Fibroblast of the conjunctiva (primary cell): Measurements from ENCODE around the gene FGF2.

ENCODE experiments used
- DNase-seq: peaks from one replicate; pipeline ENCODE4 v3.0.0-alpha.2; 2010; ENCODE audit warnings: low read depth

FGF2 gene

DNA sequence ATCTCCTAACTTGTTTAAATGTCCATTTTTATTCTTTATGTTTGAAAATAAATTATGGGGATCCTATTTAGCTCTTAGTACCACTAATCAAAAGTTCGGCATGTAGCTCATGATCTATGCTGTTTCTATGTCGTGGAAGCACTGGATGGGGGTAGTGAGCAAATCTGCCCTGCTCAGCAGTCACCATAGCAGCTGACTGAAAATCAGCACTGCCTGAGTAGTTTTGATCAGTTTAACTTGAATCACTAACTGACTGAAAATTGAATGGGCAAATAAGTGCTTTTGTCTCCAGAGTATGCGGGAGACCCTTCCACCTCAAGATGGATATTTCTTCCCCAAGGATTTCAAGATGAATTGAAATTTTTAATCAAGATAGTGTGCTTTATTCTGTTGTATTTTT, 68.2 kb downstream of the FGF2 start:
- no peak for DNase-seq

DNA sequence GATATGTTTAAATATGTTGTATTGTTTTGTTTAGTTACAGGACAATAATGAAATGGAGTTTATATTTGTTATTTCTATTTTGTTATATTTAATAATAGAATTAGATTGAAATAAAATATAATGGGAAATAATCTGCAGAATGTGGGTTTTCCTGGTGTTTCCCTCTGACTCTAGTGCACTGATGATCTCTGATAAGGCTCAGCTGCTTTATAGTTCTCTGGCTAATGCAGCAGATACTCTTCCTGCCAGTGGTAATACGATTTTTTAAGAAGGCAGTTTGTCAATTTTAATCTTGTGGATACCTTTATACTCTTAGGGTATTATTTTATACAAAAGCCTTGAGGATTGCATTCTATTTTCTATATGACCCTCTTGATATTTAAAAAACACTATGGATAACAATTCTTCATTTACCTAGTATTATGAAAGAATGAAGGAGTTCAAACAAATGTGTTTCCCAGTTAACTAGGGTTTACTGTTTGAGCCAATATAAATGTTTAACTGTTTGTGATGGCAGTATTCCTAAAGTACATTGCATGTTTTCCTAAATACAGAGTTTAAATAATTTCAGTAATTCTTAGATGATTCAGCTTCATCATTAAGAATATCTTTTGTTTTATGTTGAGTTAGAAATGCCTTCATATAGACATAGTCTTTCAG, 68.8 kb downstream of the FGF2 start:
- DNase-seq = no peak

DNA sequence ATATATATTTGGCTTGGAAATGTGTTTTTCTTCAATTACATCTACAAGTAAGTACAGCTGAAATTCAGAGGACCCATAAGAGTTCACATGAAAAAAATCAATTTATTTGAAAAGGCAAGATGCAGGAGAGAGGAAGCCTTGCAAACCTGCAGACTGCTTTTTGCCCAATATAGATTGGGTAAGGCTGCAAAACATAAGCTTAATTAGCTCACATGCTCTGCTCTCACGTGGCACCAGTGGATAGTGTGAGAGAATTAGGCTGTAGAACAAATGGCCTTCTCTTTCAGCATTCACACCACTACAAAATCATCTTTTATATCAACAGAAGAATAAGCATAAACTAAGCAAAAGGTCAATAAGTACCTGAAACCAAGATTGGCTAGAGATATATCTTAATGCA, 69.6 kb downstream of the FGF2 start:
- no peak for DNase-seq

DNA sequence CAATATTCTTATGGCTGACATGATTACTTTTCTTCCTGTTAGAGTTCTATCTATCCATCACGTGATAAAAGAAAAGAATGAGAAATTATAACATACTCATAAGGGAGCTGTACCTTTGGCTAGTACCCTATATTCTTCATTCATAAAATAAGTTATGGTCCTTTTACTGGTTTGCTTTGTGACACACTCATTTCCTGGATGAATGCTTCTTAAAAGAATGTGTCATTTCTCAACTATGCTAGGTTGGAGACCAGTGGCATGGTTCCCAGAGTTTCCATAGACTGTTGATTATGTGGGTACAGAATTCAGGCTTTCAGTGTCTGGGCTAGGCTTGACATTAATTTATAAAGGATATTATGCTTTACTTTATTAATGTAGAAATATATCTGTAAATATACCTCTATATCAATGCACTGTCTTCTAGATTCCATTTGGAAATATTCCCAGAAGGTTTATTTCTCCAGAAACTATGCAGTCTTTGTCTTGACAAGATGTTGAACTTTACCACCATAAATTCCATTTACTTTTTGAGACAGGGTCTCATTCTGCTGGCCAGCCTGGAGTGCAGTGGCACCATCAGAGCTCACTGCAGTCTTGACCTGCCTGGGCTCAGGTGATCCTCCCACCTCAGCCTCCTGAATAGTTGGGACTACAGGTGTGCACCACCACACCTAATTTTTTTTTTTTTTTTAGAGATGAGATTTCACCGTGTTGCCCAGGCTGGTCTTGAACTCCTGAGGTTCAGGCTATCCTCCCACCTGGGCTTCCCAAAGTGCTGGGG, 71.9 kb downstream of the FGF2 start:
- DNase-seq = peak; percentile 57

GRCh38 chr4:122899682-122900081, 73.1 kb downstream of the FGF2 start:
- no peak for DNase-seq

DNA sequence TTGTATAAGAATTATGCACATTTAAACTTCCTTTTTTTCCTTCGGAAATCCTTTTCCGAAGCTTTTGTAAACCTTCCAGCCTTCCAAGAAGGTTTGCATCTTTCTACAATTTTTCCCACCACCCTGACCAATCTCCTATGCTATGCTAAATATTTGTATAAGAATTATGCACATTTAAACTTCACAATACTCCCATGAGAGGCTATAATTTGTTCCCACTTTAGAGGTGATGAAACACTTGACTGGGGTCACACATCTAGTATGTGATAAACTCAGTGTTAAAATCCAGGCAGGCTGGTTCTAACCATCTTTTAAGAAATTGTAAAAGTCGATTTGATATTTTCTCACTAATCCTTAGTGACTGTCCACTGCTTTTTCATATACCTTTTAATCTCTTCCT, 73.7 kb downstream of the FGF2 start:
- no peak for DNase-seq

- DNase-seq = no peak
Observed at GRCh38 chr4:122901247-122902010, 74.8 kb downstream of the FGF2 start.

DNA sequence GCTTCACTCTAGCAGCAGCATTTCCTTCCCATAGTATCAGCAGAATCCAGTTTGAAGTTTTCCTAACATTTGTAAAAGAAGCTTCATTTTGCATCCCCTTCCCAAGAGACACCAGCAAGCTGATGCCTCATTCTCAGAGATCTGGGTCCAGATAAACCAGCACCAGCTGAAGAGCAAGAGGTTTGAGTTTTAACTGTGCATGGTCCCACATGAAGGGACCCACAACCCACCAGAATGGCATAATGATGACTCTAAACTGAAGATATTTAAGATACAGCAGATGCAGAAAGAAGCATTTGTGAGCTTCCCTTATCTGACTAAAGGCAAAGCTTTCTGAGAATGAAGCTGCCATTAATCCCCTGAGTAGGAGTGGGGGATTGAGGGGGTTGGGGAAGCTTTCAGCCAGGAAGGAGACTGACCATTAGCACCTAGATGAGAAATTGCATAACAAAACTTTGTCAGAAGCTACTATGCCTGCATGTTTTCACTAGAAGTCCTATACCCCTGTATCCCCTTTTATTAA, 77.2 kb downstream of the FGF2 start:
- DNase-seq = no peak

DNA sequence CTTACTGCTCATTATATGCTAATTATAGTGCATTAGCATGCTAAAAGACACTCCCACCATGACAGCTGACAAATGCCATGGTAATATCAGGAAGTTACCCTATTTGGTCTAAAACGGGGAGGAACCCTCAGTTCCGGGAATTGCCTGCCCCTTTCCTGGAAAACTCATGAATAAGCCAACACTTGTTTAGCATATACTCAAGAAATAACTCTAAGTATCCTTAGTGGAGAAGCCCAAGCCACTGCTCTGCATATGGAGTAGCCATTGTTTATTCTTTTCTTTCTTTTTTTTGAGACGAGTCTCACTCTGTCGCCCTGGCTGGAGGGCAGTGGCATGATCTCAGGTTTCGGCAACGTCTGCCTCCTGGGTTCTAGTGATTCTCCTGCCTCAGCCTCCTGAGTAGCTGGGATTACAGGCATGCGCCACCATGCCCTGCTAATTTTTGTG, 80.3 kb downstream of the FGF2 start:
- DNase-seq = no peak

DNA sequence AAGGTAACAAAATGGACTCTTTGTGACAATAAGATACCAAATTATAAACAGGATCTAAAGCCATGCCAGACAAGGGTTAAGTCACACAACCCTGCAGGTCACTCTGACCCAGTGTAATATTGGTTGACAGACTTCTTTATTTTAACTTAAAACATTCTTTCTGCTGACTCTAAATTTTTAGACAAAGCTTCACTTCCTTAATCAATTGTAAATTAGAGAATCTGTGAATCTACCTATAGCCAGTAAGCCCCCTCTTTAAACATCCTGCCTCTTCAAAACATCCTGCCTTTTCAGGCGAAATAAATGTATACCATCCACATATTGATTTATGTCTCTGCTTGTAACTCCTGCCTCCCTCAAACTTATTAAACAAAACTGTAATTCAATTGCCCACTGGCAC, 81.6 kb downstream of the FGF2 start:
- DNase-seq = no peak

DNA sequence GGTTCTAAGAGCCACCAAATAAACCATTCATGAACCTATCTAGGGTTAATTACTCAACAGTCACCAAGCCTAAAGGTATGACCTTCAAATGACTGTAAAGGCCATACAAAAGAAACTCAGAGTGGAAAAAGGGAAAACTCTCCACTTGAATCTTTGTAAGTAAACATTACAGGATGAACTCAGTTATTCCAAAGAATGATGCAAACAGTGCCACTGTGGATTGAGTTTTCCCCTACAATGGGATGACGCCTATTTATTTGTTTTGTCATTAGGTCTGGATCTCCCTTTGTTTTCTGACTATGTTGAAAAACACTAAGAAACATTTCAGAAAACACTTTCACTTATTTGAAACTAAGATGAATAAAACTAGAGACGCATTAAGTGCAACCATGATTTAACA, 83.1 kb downstream of the FGF2 start:
- DNase-seq = no peak

- DNase-seq = no peak
Observed at GRCh38 chr4:122911588-122911987, 85.0 kb downstream of the FGF2 start.

DNA sequence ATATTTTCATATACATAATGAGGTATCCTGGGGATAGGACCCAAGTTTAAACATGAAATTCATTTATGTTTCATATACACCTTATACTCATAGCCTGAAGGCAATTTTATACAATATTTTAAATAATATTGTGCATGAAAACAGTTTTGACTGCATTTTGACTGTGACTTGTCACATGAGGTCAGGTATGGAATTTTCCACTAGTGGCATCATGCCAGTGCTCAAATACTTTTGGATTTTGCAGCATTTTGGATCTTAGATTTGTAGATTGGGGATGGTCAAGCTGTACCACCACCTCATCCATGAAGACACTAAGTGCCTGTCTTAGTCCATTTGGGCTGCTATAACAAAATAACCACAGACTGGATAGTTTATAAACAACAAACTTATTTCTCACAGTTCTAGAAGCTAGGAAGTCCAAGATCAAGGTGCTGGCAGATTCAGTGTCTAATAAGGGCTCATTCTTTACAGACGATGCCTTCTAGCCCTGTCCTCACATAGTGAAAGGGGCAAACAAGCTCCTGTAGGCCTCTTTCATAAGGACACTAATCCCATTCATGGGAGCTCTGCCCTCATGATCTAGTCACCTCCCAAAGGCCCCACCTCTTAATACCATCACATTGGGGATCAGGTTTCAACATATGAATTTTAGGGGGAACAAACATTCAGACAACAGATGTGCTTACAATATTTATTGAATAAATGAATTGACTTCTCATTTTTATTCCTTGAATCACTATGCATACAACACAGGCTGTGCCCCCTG, 86.4 kb downstream of the FGF2 start:
- DNase-seq = no peak

GRCh38 chr4:122914292-122914904, 87.8 kb downstream of the FGF2 start:
- DNase-seq = peak; percentile 66

GRCh38 chr4:122914938-122915337, 88.3 kb downstream of the FGF2 start:
- no peak for DNase-seq

DNA sequence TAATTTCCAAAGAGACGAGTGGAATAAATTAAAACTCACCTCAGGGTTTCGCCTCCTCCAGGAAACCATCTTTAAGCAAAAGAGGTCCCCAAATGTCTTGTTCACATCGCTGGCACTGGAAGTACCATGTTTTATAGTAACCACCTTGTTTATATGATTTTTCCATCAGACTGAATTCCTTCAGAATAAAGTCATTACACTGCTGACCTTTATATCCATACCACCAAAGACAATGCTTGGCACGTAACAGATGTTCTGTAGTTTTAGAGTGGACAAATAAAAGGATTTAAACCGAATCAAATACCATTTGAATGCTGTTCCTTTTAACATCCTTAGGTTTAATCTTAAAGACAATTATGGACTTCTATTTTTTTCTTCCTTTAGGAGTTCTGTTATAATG, 91.1 kb downstream of the FGF2 start:
- no peak for DNase-seq

DNA sequence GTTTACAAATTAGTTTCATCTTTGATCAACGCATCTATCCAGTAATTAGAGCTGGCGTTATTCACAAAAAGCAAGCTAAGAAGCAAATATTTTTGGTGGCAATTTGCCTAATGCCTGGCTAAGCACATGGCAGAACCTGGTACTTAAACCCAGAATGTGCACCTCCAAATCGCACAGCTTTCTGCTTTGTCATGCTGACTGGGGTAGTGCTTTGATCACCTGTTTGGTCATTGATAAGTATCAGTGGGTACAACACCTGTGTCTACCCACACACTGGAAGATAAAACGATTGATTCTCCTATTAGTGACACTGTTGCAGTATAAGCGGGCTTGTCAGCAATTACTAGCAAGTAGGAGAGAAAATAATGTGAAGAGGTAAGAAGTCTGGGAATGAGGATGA, 93.8 kb downstream of the FGF2 start:
- DNase-seq = no peak

DNA sequence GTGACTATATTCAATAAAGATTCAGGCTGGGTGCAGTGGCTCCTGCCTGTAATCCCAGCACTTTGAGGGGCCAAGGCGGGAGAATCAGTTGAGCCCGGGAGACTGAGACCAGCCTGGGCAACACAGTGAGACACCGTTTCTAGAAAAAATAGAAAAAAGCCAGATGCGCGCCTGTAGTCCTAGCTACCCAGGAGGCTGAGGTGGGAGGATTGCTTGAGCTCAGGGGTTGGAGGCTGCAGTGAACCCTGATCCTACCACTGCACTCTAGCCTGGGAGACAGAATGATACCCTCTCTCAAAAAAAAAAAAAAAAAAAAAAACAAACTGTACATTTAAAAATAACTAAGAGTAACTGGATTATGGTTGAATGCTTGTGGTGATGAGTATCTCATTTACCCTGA, 94.7 kb downstream of the FGF2 start:
- no peak for DNase-seq

GRCh38 chr4:122921971-122922876, 95.6 kb downstream of the FGF2 start, which contains the start of gene NUDT6:
TSS of gene NUDT6 (minus strand) at chr4:122922597. CDS start at chr4:122922572, 25 bp downstream.
- peak; percentile 29 for DNase-seq

DNA sequence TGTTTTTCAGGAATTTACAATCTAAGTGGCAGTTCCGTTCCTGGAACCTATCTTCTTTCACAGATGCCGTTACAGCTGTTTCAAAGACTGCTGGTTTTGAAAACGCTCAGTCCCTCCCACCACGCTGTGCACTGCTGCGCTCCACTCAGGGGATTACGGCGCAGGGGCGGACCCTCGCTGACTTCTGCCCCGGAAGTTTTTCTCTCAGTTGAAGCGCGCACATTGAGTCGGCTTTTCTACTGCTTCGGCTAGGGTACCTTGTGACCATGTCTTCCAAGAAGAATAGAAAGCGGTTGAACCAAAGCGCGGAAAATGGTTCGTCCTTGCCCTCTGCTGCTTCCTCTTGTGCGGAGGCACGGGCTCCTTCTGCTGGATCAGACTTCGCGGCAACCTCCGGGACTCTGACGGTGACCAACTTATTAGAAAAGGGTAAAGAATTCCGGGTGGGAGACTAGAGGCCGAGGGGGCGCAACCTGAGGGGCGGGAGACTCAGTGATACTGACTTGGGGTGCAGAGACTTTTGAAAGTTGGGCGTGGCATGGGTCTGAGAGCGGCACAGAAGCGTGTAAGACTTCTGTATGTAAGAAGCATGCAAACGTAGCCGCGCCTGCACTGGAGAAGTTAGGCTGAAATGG, 96.4 kb downstream of the FGF2 start:
- DNase-seq = peak; percentile 68
